NCI-H1092 (cell line): Measurements from ENCODE around the gene CHI3L1.

ENCODE experiments used
- DNase-seq: peaks from one replicate; lab custom pipeline; 2025; lab: John Stamatoyannopoulos, UW

The CHI3L1 gene

GRCh38 chr1:203150511-203151297 lies 35.8 kb downstream of the CHI3L1 start:
- no peak for DNase-seq

GRCh38 chr1:203149188-203149840 lies 37.2 kb downstream of the CHI3L1 start:
- DNase-seq: no peak

- no peak for DNase-seq
Measured at GRCh38 chr1:203148579-203148978, 37.9 kb downstream of the CHI3L1 start.

GRCh38 chr1:203148127-203148526 lies 38.4 kb downstream of the CHI3L1 start:
- peak; percentile 23 for DNase-seq

- DNase-seq: no peak
Measured at GRCh38 chr1:203147376-203147775, 39.1 kb downstream of the CHI3L1 start.

GRCh38 chr1:203146537-203146936 lies 40.0 kb downstream of the CHI3L1 start:
- no peak for DNase-seq

GRCh38 chr1:203146042-203146369 lies 40.5 kb downstream of the CHI3L1 start:
- no peak for DNase-seq

GRCh38 chr1:203145321-203146041 lies 41.0 kb downstream of the CHI3L1 start:
- no peak for DNase-seq

- DNase-seq: no peak
Measured at GRCh38 chr1:203144661-203145060, 41.8 kb downstream of the CHI3L1 start.

- DNase-seq: no peak
Measured at GRCh38 chr1:203143641-203144040, 42.9 kb downstream of the CHI3L1 start.

- DNase-seq: peak; percentile 94
Measured at GRCh38 chr1:203142684-203143408, 43.7 kb downstream of the CHI3L1 start.

GRCh38 chr1:203142124-203142523 lies 44.4 kb downstream of the CHI3L1 start:
- DNase-seq: no peak

GRCh38 chr1:203140743-203141520 lies 45.6 kb downstream of the CHI3L1 start:
- DNase-seq: no peak

GRCh38 chr1:203139976-203140475 lies 46.5 kb downstream of the CHI3L1 start:
- DNase-seq: no peak

- no peak for DNase-seq
Measured at GRCh38 chr1:203138066-203138465, 48.4 kb downstream of the CHI3L1 start.

GRCh38 chr1:203137324-203137723 lies 49.2 kb downstream of the CHI3L1 start:
- DNase-seq: no peak

GRCh38 chr1:203136409-203137042 lies 50.0 kb downstream of the CHI3L1 start:
- peak; percentile 13 for DNase-seq

GRCh38 chr1:203135636-203136305 lies 50.7 kb downstream of the CHI3L1 start:
- DNase-seq: no peak

GRCh38 chr1:203133970-203134725 lies 52.4 kb downstream of the CHI3L1 start:
- peak; percentile 16 for DNase-seq
